Activated CD8-positive, alpha-beta memory T cell treated with anti-CD3 and anti-CD28 coated beads, Interleukin-2, amount 50 U/mL, for 1 hour (primary cell): ENCODE data around the gene SLAMF6.
"Not testable (repeated sequence)": the region's sequence is repeated elsewhere in the genome, so short reads cannot be mapped to it uniquely, and the experiment has no call there.

Experiments
- DNase-seq: peaks from one replicate; pipeline ENCODE4 v3.0.0-alpha.2; 2020; ENCODE audit errors: extremely low read depth

The SLAMF6 gene

DNA sequence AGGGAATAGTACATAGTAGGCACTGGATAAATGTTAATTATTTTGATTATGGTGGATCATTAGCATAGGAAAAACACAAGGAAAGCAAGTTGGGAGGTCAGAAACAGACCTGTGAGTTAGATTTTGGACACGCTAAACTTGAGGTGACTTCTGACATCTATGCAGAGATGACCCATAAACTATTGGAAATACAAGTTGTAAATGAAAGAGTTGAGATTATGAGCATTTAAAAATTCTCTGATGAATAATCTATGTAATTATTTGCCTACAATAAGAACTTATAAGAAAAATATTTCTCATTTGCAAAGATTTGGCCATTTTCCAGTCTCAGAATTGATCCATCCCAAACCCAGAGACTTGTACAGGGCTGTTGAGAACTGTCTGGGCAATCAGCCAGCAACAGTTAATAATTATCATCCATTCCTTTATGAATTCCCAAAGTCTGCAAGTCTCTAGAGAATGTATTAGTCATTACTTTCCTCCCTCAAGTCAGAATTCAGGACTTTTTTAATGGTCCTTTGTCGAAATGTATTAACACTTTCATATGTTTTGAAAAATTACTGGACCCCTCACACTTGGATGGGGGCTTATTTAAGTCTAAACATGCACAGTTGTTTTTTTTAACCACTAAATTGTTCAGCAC is 19.4 kb upstream of the SLAMF6 start:
- DNase-seq = no peak

GRCh38 chr1:160541622-160542302 is 18.7 kb upstream of the SLAMF6 start:
- DNase-seq = no peak

GRCh38 chr1:160540859-160541233 is 17.8 kb upstream of the SLAMF6 start:
- DNase-seq = no peak

- no peak for DNase-seq
These were observed 17.2 kb upstream of the SLAMF6 start for GRCh38 chr1:160539990-160540858.

GRCh38 chr1:160539684-160539989 is 16.6 kb upstream of the SLAMF6 start:
- no peak for DNase-seq

DNA sequence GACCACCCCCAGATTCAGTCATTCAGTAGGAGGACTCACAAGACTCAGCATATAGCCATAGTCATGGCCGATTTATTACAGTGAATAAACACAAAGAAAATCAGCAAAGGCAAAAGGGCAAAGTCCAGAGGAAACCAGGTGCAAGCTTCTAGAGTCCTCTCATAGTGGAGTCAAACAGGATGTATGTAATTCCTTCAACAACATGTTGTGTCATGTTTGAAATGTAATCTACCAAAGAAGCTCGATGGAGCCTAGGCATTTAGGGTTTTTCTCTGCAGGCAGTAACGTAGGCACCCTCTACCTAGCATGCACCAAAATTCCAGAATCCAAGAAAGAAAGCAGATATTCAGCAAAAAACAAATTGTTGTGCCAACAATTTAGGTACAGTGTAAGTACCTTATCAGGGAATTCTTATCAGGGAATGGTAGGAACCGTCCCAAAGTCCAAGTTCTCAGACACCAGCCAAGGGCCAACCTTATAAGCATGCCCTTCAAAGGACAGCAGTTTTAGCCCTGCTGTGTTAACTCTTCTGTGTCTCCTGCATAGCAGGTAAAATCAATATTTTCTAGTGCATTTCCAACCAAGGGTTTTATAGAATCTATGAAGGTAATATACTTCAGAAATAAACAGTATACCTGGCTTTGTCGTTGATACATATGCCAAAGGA is 16.1 kb upstream of the SLAMF6 start:
- no peak for DNase-seq

DNA sequence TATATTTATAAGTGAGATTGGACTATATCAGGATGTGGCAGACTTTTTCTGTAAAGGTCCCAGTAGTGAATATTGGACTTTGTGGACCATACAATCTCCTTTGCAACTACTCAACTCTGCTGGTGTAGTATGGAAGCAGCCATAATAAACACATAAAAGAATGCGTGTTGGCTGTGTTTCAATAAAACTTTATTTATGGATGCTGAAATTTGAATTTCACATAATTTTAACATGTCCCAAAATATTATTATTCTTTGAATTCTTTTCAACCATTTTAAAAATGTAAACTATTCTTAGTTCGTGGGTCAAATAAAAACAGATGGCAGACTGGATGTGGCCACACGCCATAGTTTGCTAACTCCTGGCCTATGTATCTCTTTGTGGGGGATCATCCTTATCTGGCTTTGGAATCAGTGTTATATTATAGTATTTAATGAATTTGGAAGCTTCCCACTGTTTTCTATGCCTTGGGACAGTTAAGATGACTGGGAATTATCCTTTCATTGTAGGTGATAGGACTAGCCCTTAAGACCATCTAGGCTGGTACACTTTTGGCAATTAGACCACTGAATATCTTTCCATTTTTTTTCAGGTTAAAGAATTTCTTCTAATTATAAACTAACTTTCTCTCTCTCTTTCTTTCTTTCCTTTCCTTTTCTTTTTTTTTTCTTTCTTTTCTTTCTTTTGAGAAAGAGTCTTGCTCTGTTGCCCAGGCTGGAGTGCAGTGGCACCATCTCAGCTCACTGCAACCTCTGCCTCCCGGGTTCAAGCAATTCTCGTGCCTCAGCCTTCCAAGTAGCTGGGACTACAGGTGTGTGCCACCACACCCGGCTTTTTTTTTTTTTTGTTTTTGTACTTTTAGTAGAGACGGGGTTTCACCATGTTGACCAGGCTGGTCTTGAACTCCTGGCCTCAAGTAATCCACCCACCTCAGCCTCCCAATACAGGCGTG is 14.9 kb upstream of the SLAMF6 start:
- no peak for DNase-seq

DNA sequence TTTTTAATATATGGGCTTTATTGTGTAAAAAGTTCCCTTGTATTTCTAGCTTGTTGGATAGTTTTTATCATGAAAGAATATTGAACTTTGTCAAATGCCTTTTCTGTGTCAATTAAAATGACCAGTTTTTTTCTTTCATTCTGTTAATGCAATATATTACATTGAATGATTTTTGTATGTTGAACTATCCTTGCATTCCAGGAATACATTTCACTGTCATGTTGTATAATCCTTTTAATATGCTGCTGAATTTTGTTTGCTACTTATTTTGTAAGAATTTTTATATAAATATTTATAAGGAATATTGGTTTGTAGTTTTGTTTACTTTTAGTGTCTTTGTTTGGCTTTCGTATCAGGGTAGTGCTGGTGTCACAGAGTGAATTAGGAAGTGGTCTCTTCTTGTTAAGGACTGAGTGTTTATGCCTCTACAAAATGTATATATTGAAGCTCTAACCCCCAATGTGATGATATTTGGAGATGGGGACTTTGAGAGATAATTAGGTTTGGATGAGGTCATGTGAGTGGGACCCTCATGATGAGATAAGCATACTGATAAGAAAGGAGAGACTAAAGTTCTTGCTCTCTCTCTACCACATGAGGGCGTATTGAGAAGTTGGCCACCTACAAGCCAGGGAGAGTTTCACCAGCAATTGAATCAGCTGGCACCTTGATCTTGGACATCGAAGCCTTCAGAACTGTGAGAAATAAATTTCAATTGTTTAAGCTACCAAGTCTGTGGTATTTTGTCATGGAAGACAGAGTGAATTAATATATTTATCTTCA is 12.0 kb upstream of the SLAMF6 start:
- no peak for DNase-seq

DNA sequence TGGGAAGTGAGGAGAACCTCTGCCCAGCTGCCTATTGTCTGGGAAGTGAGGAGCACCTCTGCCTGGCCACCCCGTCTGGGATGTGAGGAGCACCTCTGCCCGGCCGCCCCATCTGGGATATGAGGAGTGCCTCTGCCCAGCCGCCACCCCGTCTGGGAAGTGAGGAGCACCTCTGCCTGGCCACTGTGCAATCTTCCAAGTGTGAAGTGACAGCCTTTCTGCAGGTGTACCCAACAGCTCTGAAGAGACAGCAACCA is 9.4 kb upstream of the SLAMF6 start:
- not testable (repeated sequence) for DNase-seq

GRCh38 chr1:160531809-160532556 is 8.9 kb upstream of the SLAMF6 start:
- not testable (repeated sequence) for DNase-seq

DNA sequence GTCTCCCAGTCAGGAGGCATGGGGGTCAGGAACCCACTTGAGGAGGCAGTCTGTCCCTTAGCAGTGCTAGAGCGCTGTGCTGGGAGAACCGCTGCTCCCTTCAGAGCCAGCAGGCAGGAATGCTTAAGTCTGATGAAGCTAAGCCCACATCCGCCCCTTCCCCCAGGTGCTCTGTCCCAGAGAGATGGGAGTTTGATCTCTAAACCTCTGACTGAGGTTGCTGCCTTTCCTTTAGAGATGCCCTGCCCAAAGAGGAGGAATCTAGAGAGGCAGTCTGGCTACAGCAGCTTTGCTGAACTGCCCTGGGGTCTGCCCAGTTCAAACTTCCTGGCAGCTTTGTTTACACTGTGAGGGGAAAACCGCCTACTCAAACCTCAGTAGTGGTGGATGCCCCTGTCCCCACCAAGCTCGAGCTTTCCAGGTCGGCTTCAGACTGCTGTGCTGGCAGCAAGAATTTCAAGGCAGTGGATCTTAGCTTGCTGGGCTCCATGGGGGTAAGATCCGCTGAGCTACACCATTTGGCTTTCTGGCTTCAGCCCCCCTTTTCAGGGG is 6.4 kb upstream of the SLAMF6 start:
- not testable (repeated sequence) for DNase-seq

DNA sequence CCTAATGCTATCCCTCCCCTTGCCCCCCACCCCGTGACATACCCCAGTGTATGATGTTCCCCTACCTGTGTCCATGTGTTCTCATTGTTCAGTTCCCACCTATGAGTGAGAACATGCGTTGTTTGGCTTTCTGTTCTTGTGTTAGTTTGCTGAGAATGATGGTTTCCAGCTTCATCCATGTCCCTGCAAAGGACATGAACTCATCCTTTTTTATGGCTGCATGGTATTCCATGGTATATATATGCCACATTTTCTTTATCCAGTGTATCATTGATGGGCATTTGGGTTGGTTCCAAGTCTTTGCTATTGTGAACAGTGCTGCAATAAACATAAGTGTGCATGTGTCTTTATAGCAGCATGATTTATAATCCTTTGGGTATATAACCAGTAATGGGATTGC is 734 bp upstream of the SLAMF6 start:
- DNase-seq = not testable (repeated sequence)

GRCh38 chr1:160522136-160522535 is 919 bp downstream of the SLAMF6 start:
- DNase-seq = no peak

GRCh38 chr1:160521554-160521953 is 1.5 kb downstream of the SLAMF6 start:
- no peak for DNase-seq

DNA sequence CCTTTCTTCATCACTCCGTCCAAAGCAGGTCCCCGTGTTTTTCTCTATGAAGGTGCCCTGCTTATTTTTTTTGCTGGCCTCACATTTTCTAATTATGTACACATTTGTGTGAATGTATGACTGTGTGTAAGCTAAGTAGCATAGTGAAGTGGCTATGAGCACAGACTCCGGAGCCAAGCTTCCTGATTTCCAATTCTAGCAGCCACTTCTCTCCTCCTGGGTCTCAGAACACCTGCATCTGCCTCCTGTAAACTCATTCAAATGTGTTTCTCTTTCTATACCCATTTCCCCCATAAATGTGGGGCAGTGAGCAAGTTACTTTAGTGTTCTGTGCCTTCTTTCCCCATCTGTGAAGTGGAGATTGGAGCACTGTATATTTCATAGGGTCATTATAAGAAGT is 2.1 kb downstream of the SLAMF6 start:
- no peak for DNase-seq

DNA sequence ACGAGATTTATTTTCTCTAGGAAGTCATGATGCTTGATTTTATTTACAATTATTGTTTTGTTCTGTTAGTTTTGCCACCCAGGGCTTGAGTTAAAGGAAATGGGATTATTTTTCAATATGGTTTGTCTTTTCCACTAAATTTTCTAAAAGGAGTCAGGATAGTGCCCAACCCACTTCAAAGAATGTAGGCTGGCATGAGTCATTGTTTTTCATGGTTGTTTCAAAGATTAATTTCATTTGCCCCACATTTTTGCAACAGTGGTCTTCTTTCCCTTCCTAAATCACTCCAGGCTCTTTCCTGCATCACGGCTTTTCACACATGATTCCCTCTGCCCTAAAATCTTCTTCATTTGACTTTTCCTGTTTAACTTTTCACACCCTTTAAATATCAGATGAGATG is 2.5 kb downstream of the SLAMF6 start:
- DNase-seq = no peak

DNA sequence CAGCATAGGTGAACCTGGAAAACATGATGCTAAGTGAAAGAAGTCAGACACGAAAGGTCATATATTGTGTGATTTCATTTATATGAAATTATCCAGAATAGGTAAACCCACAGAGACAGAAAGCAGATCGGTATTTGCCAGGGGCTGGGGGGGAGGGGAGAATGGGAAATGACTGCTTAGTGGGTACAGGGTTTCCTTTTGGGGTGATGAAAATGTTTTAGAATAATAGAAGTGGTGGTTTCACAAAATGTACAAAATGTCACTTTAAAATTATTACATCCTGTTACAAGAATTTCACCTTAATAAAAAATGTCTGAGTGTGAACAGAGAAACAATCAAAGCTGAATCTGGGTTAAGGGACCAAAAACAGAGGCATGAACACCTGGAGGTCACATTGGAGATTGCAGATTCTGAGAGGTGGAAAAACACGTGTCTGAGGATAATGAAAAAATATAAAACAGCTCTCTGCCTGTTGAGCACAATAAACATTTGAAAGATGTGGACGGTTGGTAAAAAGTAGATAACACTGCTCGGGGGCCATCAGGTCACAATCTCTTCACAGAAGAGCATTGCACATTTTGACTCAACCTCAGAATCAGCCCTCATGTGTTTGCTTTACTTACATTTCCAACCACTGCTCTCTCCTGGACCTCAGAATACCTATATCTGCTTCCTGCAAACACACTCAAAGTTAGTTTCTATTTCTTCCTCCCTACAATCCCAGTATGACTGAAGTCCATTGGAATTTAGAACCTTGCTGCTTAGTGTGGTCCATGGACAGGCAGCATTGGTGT is 3.2 kb downstream of the SLAMF6 start:
- no peak for DNase-seq

DNA sequence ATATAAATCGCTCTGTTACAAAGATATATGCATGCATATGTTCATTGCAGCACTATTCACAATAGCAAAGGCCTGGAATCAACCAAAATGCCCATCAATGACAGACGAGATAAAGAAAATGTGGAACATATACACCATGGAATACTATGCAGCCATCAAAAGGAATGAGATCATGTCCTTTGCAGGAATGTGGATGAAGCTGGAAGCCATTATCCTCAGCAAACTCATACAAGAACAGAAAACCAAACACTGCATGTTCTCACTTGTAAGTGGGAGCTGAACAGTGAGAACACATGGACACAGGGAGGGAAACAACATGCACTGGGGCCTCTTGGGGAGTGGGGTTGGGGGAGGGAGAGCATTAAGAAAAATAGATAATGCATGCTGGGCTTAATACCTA is 5.5 kb downstream of the SLAMF6 start:
- not testable (repeated sequence) for DNase-seq

- not testable (repeated sequence) for DNase-seq
These were observed 7.1 kb downstream of the SLAMF6 start for GRCh38 chr1:160515908-160516307.
